GM12878 (cell line): ENCODE measurements around the gene ATF2. TPM values are rescaled to one million over a fixed set of nuclear protein-coding genes. Genes with fewer than 3 reads are reported as not detected.

ENCODE experiments used
- ATF7 ChIP-seq: fragments of 450-650 bp; IDR thresholded peaks from 2 replicates; pipeline ENCODE4 v1.6.1; 2016; ENCODE audit warnings: low read depth, mild to moderate bottlenecking
- BCL11A ChIP-seq: IDR thresholded peaks from 2 replicates; pipeline ENCODE4 v1.6.1; 2011; ENCODE audit warnings: low read depth, low read length
- BRCA1 ChIP-seq: IDR thresholded peaks from 2 replicates; pipeline ENCODE4 v1.6.1; 2011; ENCODE audit warnings: low read depth, low read length, improper control_type of control experiment
- CEBPB ChIP-seq, 2 experiments: fragments of 150-350 bp in 1 of 2; IDR thresholded peaks; 2 replicates each; pipeline ENCODE4 v1.6.1; 2012 to 2014; ENCODE audit warnings: low read depth in 2 of 2, low read length in 2 of 2, borderline replicate concordance in 1 of 2, inconsistent platforms in 1 of 2
- EP300 ChIP-seq, 2 experiments: fragments of 150-350 bp in 1 of 2; IDR thresholded peaks; 2 replicates each; pipeline ENCODE4 v1.6.1; 2011 to 2012; ENCODE audit warnings: low read depth in 2 of 2, low read length in 2 of 2, borderline replicate concordance in 1 of 2, improper control_type of control experiment in 1 of 2, inconsistent platforms in 1 of 2; ENCODE audit not compliant: control insufficient read depth in 1 of 2
- HCFC1 ChIP-seq: fragments of 150-350 bp; IDR thresholded peaks from 2 replicates; pipeline ENCODE4 v1.6.1; 2014; ENCODE audit warnings: low read length
- IKZF2 ChIP-seq, 2 experiments: fragments of 450-650 bp; IDR thresholded peaks; 2 replicates each; pipeline ENCODE4 v1.6.1; 2017; ENCODE audit warnings: mild to moderate bottlenecking in 2 of 2, moderate library complexity in 2 of 2
- MTA2 ChIP-seq: fragments of 450-650 bp; IDR thresholded peaks from 2 replicates; pipeline ENCODE4 v1.6.1; 2016; ENCODE audit warnings: low read depth, mild to moderate bottlenecking, moderate library complexity
- MXI1 ChIP-seq: fragments of 150-350 bp; IDR thresholded peaks from 2 replicates; pipeline ENCODE4 v1.6.1; 2011; ENCODE audit warnings: low read depth, mild to moderate bottlenecking, inconsistent platforms, low read length, improper control_type of control experiment
- NFIC ChIP-seq: IDR thresholded peaks from 2 replicates; pipeline ENCODE4 v1.6.1; 2012; ENCODE audit warnings: low read depth, mild to moderate bottlenecking, inconsistent platforms, low read length, moderate library complexity
- NR2C1 ChIP-seq: fragments of 450-650 bp; IDR thresholded peaks from 2 replicates; pipeline ENCODE4 v1.6.1; 2017; ENCODE audit warnings: antibody characterized with exemption, mild to moderate bottlenecking, moderate library complexity
- PML ChIP-seq: IDR thresholded peaks from 2 replicates; pipeline ENCODE4 v1.6.1; 2012; ENCODE audit warnings: low read length, inconsistent platforms
- POLR2AphosphoS2 ChIP-seq: IDR thresholded peaks from 2 replicates; pipeline ENCODE4 v1.6.1; 2011; ENCODE audit warnings: low read depth, mild to moderate bottlenecking, low read length, improper control_type of control experiment, moderate library complexity
- POU2F2 ChIP-seq: IDR thresholded peaks from 3 replicates; pipeline ENCODE4 v1.6.1; 2011; ENCODE audit warnings: low read depth, mild to moderate bottlenecking, low read length, borderline replicate concordance
- RFX5 ChIP-seq: IDR thresholded peaks from 2 replicates; pipeline ENCODE4 v1.6.1; 2011; ENCODE audit warnings: low read depth, low read length, improper control_type of control experiment
- SP1 ChIP-seq: IDR thresholded peaks from one replicate; pipeline ENCODE4 v1.6.1; 2011; ENCODE audit warnings: low read depth, low read length
- SREBF2 ChIP-seq: IDR thresholded peaks from 2 replicates; pipeline ENCODE4 v1.6.1; 2012; ENCODE audit warnings: mild to moderate bottlenecking, low read length
- STAT3 ChIP-seq: IDR thresholded peaks from 2 replicates; pipeline ENCODE4 v1.6.1; 2011; ENCODE audit warnings: low read depth, low read length, improper control_type of control experiment
- TCF7 ChIP-seq: IDR thresholded peaks from 2 replicates; pipeline ENCODE4 v1.6.1; 2014; ENCODE audit warnings: antibody characterized with exemption, borderline replicate concordance
- ZBTB40 ChIP-seq: fragments of 450-650 bp; IDR thresholded peaks from 2 replicates; pipeline ENCODE4 v1.6.1; 2016; ENCODE audit warnings: mild to moderate bottlenecking, moderate library complexity, borderline replicate concordance
- ZNF622 ChIP-seq: fragments of 450-650 bp; IDR thresholded peaks from 2 replicates; pipeline ENCODE4 v1.6.1; 2017; ENCODE audit warnings: mild to moderate bottlenecking, inconsistent platforms
- polyA plus RNA-seq, 11 experiments: library from polyadenylated mRNA; depleted of rRNA in 4 of 11; unstranded in 6 of 11; stranded (reverse) in 5 of 11; fragments of >200 nt; fragmentation: Nextera tagmentation in 4 of 11; fragmentation: Illumina TruSeq in 1 of 11; extraction: Ambion mirVana in 4 of 11; extraction: Trizol in 1 of 11; gene quantifications; 1 replicate in 1 of 11; 2 replicates in 10 of 11; pipeline versions ENCODE4 v1.2.1 to v1.2.3, GENCODE V29; 2011 to 2016; ENCODE audit warnings: inconsistent platforms in 2 of 11, missing spikeins in 2 of 11, low read depth in 1 of 11
- total RNA-seq, 4 experiments: library from RNA; depleted of rRNA in 3 of 4; stranded (reverse); fragments of >200 nt in 3 of 4; fragmentation: Illumina TruSeq in 1 of 4; extraction: Trizol in 1 of 4; gene quantifications; 2 replicates each; pipeline versions ENCODE4 v1.2.1 to v1.2.3, GENCODE V29; 2013 to 2021
- TF ChIP-seq, protein P1 (sequence below): fragments of 450-650 bp; IDR thresholded peaks from 2 replicates; pipeline ENCODE4 v1.6.1; 2018; ENCODE audit warnings: borderline replicate concordance, mild to moderate bottlenecking; ENCODE audit not compliant: partially characterized antibody
- TF ChIP-seq, protein P2 (sequence below): IDR thresholded peaks from 2 replicates; pipeline ENCODE4 v1.6.1; 2012; ENCODE audit warnings: low read depth, low read length, improper control_type of control experiment
- TF ChIP-seq, protein P3 (sequence below): fragments of 450-650 bp; IDR thresholded peaks from 2 replicates; pipeline ENCODE4 v1.6.1; 2016; ENCODE audit warnings: mild to moderate bottlenecking

ATF2 gene
- total and polyA plus RNA-seq, 10 of the 15 experiments (the other 5 are each of a cell fraction or from before 2014, with no cell fraction given), result 10.3 to 78.0 (median 36.0) TPM

DNA sequence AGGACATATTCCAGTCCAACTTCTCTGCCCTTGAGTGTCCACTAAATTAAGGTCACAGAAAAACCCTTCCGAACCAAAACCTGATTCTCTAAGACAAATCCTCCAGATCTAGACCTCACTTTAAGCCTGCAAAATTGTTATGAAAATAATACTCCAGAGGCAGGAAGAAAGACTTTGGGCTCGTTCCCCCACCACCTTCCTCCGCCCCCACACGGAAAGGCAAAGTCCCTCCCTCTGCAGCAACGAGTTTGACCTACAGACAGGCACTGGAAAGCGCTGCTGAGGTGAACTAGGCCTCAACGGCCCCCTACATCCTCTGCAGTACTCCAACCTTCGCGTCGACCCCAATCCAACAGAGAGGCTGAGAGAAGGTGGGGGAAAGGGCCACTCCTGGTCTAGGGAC lies 12.7 kb upstream of the ATF2 start (continued):
- TF ChIP-seq, protein P1, sequence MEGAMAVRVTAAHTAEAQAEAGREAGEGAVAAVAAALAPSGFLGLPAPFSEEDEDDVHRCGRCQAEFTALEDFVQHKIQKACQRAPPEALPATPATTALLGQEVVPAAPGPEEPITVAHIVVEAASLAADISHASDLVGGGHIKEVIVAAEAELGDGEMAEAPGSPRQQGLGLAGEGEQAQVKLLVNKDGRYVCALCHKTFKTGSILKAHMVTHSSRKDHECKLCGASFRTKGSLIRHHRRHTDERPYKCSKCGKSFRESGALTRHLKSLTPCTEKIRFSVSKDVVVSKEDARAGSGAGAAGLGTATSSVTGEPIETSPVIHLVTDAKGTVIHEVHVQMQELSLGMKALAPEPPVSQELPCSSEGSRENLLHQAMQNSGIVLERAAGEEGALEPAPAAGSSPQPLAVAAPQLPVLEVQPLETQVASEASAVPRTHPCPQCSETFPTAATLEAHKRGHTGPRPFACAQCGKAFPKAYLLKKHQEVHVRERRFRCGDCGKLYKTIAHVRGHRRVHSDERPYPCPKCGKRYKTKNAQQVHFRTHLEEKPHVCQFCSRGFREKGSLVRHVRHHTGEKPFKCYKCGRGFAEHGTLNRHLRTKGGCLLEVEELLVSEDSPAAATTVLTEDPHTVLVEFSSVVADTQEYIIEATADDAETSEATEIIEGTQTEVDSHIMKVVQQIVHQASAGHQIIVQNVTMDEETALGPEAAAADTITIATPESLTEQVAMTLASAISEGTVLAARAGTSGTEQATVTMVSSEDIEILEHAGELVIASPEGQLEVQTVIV, result no peak
- 0 out of 4 replicates have a peak, but pooled peaks of 1 of the 2 experiments have one; percentile 11 for TF ChIP-seq IKZF2 (IDR thresholded peaks at IDR 0.05)
- TF ChIP-seq POU2F2, result no peak
- TF ChIP-seq, protein P2, sequence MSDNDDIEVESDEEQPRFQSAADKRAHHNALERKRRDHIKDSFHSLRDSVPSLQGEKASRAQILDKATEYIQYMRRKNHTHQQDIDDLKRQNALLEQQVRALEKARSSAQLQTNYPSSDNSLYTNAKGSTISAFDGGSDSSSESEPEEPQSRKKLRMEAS, result no peak
- no peak for TF ChIP-seq NFIC
- TF ChIP-seq MXI1, result no peak
- TF ChIP-seq BRCA1, result no peak
- no peak for TF ChIP-seq MTA2
- TF ChIP-seq RFX5, result no peak
- TF ChIP-seq ATF7, result no peak
- TF ChIP-seq ZBTB40, result no peak
- no peak for TF ChIP-seq SREBF2
- TF ChIP-seq NR2C1, result peak; percentile 22; the same call in 1 of the 2 replicates
- TF ChIP-seq TCF7, result no peak
- no peak for TF ChIP-seq SP1
- no peak for TF ChIP-seq PML
- 0 out of 4 replicates have a peak, but pooled peaks of 1 of the 2 experiments have one; percentile 11 for TF ChIP-seq EP300 (IDR thresholded peaks at IDR 0.05; ENCODE audit: borderline replicate concordance in 1 of 2, control insufficient read depth in 1 of 2, low read depth in 2 of 2, low read length in 2 of 2)
- TF ChIP-seq BCL11A, result no peak
- no peak for TF ChIP-seq STAT3
- TF ChIP-seq, protein P3, sequence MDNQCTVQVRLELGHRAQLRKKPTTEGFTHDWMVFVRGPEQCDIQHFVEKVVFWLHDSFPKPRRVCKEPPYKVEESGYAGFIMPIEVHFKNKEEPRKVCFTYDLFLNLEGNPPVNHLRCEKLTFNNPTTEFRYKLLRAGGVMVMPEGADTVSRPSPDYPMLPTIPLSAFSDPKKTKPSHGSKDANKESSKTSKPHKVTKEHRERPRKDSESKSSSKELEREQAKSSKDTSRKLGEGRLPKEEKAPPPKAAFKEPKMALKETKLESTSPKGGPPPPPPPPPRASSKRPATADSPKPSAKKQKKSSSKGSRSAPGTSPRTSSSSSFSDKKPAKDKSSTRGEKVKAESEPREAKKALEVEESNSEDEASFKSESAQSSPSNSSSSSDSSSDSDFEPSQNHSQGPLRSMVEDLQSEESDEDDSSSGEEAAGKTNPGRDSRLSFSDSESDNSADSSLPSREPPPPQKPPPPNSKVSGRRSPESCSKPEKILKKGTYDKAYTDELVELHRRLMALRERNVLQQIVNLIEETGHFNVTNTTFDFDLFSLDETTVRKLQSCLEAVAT, result no peak
- TF ChIP-seq POLR2AphosphoS2, result no peak
- TF ChIP-seq ZNF622, result no peak
- no peak for TF ChIP-seq CEBPB (IDR thresholded peaks at IDR 0.05; ENCODE audit: borderline replicate concordance in 1 of 2, low read depth in 2 of 2, low read length in 2 of 2)
- TF ChIP-seq HCFC1, result no peak
